Measurements from ENCODE around the gene FTSJ3. TPM values are rescaled to one million over a fixed set of nuclear protein-coding genes. Genes with fewer than 3 reads are reported as not detected.
"Not testable (repeated sequence)": the region's sequence is repeated elsewhere in the genome, so short reads cannot be mapped to it uniquely, and the experiment has no call there.

The FTSJ3 gene
- total RNA-seq, 1 experiment from 2014 or later: 124 TPM

- no peak for DNase-seq (ENCODE audit: low spot score)
These were observed 2.8 kb upstream of the FTSJ3 start for GRCh38 chr17:63830278-63830677.

GRCh38 chr17:63828936-63829335 is 1.5 kb upstream of the FTSJ3 start:
- no peak for DNase-seq (ENCODE audit: low spot score)

- no peak for DNase-seq (ENCODE audit: low spot score)
These were observed 348 bp upstream of the FTSJ3 start for GRCh38 chr17:63827801-63828221.

- DNase-seq (ENCODE audit: low spot score): no peak
These were observed 928 bp downstream of the FTSJ3 start for GRCh38 chr17:63826468-63827001.

- DNase-seq (ENCODE audit: low spot score): no peak
These were observed 3.1 kb downstream of the FTSJ3 start for GRCh38 chr17:63824362-63824761.

- no peak for DNase-seq (ENCODE audit: low spot score)
These were observed 3.7 kb downstream of the FTSJ3 start for GRCh38 chr17:63823659-63824331.

- no peak for DNase-seq (ENCODE audit: low spot score)
These were observed 4.9 kb downstream of the FTSJ3 start for GRCh38 chr17:63822537-63822936.

GRCh38 chr17:63821804-63822203 is 5.7 kb downstream of the FTSJ3 start:
- no peak for DNase-seq (ENCODE audit: low spot score)

- DNase-seq (ENCODE audit: low spot score): no peak
These were observed 6.4 kb downstream of the FTSJ3 start for GRCh38 chr17:63820963-63821561.

GRCh38 chr17:63819585-63820537 is 7.6 kb downstream of the FTSJ3 start:
- DNase-seq (ENCODE audit: low spot score): no peak

- no peak for DNase-seq (ENCODE audit: low spot score)
These were observed 8.3 kb downstream of the FTSJ3 start for GRCh38 chr17:63819131-63819530.

GRCh38 chr17:63817736-63818385 is 9.6 kb downstream of the FTSJ3 start:
- no peak for DNase-seq (ENCODE audit: low spot score)

GRCh38 chr17:63816669-63817068 is 10.8 kb downstream of the FTSJ3 start:
- no peak for DNase-seq (ENCODE audit: low spot score)

- no peak for DNase-seq (ENCODE audit: low spot score)
These were observed 11.3 kb downstream of the FTSJ3 start for GRCh38 chr17:63816123-63816522.

GRCh38 chr17:63809970-63810369 is 17.5 kb downstream of the FTSJ3 start:
- DNase-seq (ENCODE audit: low spot score): no peak

GRCh38 chr17:63805591-63805990 is 21.9 kb downstream of the FTSJ3 start:
- DNase-seq (ENCODE audit: low spot score): no peak

- no peak for DNase-seq (ENCODE audit: low spot score)
These were observed 23.1 kb downstream of the FTSJ3 start for GRCh38 chr17:63804328-63804727.

- DNase-seq (ENCODE audit: low spot score): no peak
These were observed 26.7 kb downstream of the FTSJ3 start for GRCh38 chr17:63800783-63801182.

GRCh38 chr17:63798572-63799106 is 28.8 kb downstream of the FTSJ3 start:
- DNase-seq (ENCODE audit: low spot score): no peak

GRCh38 chr17:63796375-63796774 is 31.1 kb downstream of the FTSJ3 start:
- DNase-seq (ENCODE audit: low spot score): not testable (repeated sequence)

- no peak for DNase-seq (ENCODE audit: low spot score)
These were observed 35.3 kb downstream of the FTSJ3 start for GRCh38 chr17:63792055-63792729.

All from H4 (cell line).